Stimulated activated effector memory CD8-positive, alpha-beta T cell treated with anti-CD3 and anti-CD28 coated beads, Interleukin-12 subunit alpha, Interleukin-12 subunit beta, amount 100 ng/mL, for 72 hours (primary cell): ENCODE measurements around the gene NUDT14.

Source experiments
- ATAC-seq: fragments of 150-1000 bp; cut with Tn5 transposase; 2 replicates; pipeline ENCODE4 v1.10.0; 2021
- DNase-seq, 2 donors: peaks; one replicate each; pipeline ENCODE4 v3.0.0; 2021 to 2022; ENCODE audit warnings: low spot score in 2 of 2
- H3K27ac Mint-ChIP-seq: one replicate; pipeline ENCODE4 v1.8.0; 2022; ENCODE audit warnings: mild to moderate bottlenecking, mixed read lengths
- H3K36me3 Mint-ChIP-seq: one replicate; pipeline ENCODE4 v1.8.0; 2022; ENCODE audit warnings: mild to moderate bottlenecking, mixed read lengths
- H3K4me1 Mint-ChIP-seq: one replicate; pipeline ENCODE4 v1.8.0; 2022; ENCODE audit warnings: mixed read lengths
- H3K4me3 Mint-ChIP-seq: one replicate; pipeline ENCODE4 v1.8.0; 2022; ENCODE audit warnings: mild to moderate bottlenecking, mixed read lengths
- H3K9me3 Mint-ChIP-seq: one replicate; pipeline ENCODE4 v1.8.0; 2022; ENCODE audit warnings: mixed read lengths

Gene NUDT14

GRCh38 chr14:105195522-105196264, 14.6 kb upstream of the NUDT14 start:
- H3K4me1 Mint-ChIP-seq, result peaks cover 33% of the 10 kb centered on the region
- ATAC-seq, result no peak
- peaks cover 11% of the 10 kb centered on the region for H3K36me3 Mint-ChIP-seq
- DNase-seq, result no peak
- peak overlapping the region; percentile 20 for H3K4me3 Mint-ChIP-seq
- peak overlapping the region; percentile 52 for H3K27ac Mint-ChIP-seq
- no peaks in the 10 kb centered on the region for H3K9me3 Mint-ChIP-seq

DNA sequence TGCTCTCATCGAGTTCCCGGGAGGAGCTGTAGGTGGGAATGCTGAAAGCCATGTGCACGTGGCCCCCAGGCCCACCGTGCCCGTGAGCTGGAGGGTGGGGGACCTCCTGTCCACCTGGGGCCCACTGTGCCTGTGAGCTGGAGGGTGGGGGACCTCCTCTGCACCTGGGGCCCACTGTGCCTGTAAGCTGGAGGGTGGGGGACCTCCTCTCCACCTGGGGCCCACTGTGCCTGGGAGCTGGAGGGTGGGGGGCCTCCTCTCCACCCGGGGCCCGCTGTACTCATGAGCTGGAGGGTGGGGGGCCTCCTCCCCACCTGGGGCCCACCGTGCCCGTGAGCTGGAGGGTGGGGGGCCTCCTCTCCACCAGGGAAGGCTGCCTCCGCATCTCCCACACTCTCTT, 13.9 kb upstream of the NUDT14 start:
- DNase-seq, result no peak
- Mint-ChIP-seq H3K36me3 (peaks cover 11% of the 10 kb centered on the region), H3K4me1 (peaks cover 33% of the 10 kb centered on the region), H3K4me3 (no peak overlapping the region), H3K27ac (no peak overlapping the region), H3K9me3 (no peaks in the 10 kb centered on the region)
- ATAC-seq, result no peak

DNA sequence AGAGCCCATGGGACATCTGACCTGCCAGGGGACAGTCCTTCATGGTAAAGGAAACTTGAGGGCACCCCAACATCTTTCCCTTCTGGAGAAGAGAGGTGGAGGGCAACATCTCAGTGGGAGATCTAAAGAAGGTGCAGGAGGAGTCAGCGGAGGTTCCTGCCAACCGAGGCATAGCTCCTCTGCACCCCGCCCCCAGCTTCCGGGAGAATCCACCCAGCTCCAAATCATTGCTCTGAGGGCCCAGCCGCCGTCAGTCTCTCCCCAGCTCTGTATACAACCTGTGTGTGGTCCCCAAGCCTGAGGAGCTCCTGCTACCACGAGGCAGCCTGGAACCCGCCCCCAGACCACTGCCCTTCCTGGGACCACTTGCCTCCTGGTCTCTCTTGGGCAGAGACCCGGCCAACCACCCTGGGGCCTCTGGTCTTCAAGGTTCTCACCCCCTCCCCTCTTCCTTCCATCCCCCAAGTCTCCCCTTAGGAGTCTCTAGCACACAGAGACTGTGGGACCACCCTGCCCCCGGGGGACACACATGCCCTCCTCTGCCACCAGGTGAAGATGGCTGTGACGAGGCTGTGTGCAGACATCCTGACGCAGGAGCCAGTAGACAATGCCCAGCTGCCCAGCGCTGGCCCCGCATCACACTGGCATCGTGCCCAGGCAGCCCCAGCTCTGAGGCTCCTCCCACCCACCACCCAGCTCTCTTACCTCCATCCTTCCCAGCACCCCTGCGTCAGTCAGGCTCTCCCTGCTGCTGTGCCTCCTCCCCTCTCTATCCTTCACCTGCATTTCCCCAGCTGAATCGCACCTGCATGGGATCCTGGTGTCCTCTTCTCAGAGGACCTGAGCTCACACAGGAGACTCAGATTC, 13.0 kb upstream of the NUDT14 start:
- DNase-seq, result peak in 1 of 2 donors; percentile 49
- Mint-ChIP-seq H3K36me3 (peaks cover 4% of the 10 kb centered on the region), H3K4me1 (peaks cover 26% of the 10 kb centered on the region), H3K9me3 (no peaks in the 10 kb centered on the region), H3K4me3 (peak overlapping the region; percentile 29), H3K27ac (no peak overlapping the region)
- ATAC-seq, result peak; percentile 29

DNA sequence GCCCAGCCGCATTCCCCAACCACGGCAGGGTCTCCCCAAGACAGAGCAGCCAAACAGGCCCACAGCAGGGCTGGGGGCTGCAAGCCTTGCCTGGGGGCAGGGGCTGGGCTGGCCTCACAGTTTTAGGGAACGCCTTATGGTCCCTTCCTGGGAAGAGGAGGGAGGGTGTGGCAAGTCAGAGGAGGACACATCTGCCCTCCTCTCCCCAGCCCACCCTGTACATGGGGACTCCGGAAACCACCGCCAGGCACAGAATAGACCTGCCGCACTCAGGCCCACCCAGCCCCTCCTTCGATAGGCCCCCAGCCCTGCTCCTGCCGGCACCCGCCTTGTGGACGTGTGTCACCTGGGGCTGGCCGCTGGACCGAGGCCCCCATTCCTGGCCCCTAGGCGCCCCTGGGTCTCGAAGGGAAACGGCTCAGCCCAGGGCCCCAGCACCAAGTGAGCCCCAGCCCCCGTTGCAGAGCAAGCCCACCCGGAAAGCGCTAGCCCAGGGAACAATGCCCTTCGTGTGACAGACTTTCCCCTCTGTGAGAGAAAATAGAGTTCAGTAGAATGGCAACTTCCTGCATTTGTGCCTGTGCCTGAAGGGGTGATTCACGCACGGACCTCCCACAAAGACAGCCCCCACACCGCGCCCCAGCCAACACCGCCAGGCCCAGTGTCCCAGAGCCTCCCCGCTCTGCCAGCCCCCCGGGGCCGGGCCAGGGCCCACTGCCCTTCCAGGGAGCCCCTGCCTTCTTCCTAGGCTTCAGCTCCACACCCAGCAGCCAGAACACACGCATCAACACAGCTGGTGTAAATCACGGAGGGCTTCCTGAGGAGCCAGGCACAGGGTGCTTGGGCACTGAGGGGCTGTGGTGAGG, 12.0 kb upstream of the NUDT14 start:
- ATAC-seq (peak; percentile 69), DNase-seq (no peak)
- Mint-ChIP-seq H3K27ac (no peak overlapping the region), H3K4me1 (peaks cover 20% of the 10 kb centered on the region), H3K36me3 (no peaks in the 10 kb centered on the region), H3K4me3 (peak overlapping the region; percentile 29), H3K9me3 (no peaks in the 10 kb centered on the region)

DNA sequence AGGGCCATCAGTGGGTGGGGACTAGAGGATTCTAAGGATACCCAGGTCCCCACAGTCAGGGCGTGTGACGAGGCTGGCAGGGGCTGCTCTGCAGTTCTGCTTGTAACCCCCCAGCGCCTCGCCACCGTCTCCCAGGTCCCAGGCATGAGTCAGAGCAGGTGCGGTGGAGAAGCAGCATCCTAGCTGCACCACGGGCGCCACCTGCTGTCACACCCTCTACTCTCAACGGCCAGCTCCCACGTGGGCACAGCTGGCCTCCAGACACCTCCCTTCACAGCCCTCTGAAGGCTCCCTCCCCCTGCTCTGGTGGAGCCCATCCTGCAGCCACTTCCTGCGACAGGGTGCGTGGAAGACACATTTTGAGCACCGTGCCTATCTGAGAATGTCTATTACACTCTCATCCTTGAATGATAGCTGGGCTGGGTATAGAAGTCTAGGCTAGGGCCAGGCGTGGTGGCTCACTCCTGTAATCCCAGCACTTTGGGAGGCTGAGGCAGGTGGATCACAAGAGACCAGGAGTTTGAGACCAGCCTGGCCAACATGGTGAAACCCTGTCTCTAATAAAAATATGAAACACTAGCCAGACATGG, 6.9 kb upstream of the NUDT14 start:
- Mint-ChIP-seq H3K4me1 (no peaks in the 10 kb centered on the region), H3K4me3 (no peak overlapping the region), H3K9me3 (no peaks in the 10 kb centered on the region), H3K27ac (no peak overlapping the region), H3K36me3 (peaks cover 6% of the 10 kb centered on the region)
- DNase-seq (no peak), ATAC-seq (peak; percentile 53)

GRCh38 chr14:105187116-105187515, 6.0 kb upstream of the NUDT14 start:
- DNase-seq (no peak), ATAC-seq (no peak)
- Mint-ChIP-seq H3K27ac (no peak overlapping the region), H3K36me3 (peaks cover 6% of the 10 kb centered on the region), H3K9me3 (no peaks in the 10 kb centered on the region), H3K4me1 (no peaks in the 10 kb centered on the region), H3K4me3 (no peak overlapping the region)

DNA sequence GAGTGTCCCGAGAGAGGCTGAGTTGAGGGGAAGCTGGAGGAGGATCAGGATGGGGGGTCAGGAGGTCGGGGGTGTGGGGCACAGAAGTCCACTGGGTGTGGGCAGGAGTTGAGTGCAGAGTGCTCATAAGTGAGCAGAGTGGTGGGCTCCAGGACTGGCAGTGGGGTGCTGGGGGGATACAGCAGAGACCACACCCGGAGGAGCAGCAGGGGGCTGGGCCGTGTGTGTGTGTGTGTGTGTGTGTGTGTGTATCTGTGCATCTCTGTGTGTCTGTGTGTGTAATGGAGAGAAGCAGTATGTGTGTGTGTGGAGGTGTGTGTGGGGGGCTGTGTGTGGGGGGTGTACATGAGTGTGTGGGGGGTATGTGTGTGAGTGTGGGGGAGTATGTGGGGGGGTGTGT, 4.9 kb upstream of the NUDT14 start:
- Mint-ChIP-seq H3K4me3 (no peak overlapping the region), H3K36me3 (peaks cover 6% of the 10 kb centered on the region), H3K9me3 (no peaks in the 10 kb centered on the region), H3K4me1 (no peaks in the 10 kb centered on the region), H3K27ac (no peak overlapping the region)
- DNase-seq, result no peak
- ATAC-seq, result no peak

GRCh38 chr14:105185001-105185400, 3.9 kb upstream of the NUDT14 start:
- DNase-seq (no peak), ATAC-seq (no peak)
- H3K27ac Mint-ChIP-seq, result no peak overlapping the region
- no peaks in the 10 kb centered on the region for H3K9me3 Mint-ChIP-seq
- H3K4me1 Mint-ChIP-seq, result peaks cover 6% of the 10 kb centered on the region
- peaks cover 6% of the 10 kb centered on the region for H3K36me3 Mint-ChIP-seq
- H3K4me3 Mint-ChIP-seq, result no peak overlapping the region

DNA sequence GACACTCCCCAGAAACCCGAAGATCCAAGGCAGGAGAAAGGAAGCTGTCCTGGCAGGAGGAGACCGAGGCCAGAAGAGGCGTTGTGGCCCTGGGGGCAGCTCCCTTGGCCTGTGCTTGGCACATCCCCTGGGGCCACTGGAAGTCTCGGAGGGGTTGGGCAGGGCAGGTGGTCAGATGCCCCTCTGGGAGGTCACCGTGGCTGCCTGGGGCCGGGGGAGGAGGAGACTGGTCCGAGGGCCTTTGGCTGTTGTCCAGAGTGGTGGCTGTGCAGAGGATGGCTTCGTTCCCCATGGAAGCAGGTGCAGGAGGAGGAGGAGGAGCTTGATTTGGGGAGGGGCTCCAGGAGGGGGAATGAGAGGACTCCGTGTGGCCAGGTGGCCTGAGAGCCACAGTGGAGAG, 3.3 kb upstream of the NUDT14 start:
- no peak overlapping the region for H3K4me3 Mint-ChIP-seq
- DNase-seq, result no peak
- H3K36me3 Mint-ChIP-seq, result peaks cover 6% of the 10 kb centered on the region
- no peaks in the 10 kb centered on the region for H3K9me3 Mint-ChIP-seq
- H3K4me1 Mint-ChIP-seq, result peaks cover 9% of the 10 kb centered on the region
- H3K27ac Mint-ChIP-seq, result peak overlapping the region; percentile 75
- no peak for ATAC-seq

GRCh38 chr14:105182296-105183020, 1.3 kb upstream of the NUDT14 start:
- peak overlapping the region; percentile 25 for H3K4me3 Mint-ChIP-seq
- DNase-seq, result no peak
- H3K27ac Mint-ChIP-seq, result no peak overlapping the region
- H3K9me3 Mint-ChIP-seq, result no peaks in the 10 kb centered on the region
- peaks cover 9% of the 10 kb centered on the region for H3K4me1 Mint-ChIP-seq
- peaks cover 6% of the 10 kb centered on the region for H3K36me3 Mint-ChIP-seq
- ATAC-seq, result no peak

GRCh38 chr14:105181549-105182295, 610 bp upstream of the NUDT14 start:
- peak overlapping the region; percentile 25 for H3K4me3 Mint-ChIP-seq
- DNase-seq (no peak), ATAC-seq (no peak)
- H3K27ac Mint-ChIP-seq, result no peak overlapping the region
- H3K9me3 Mint-ChIP-seq, result no peaks in the 10 kb centered on the region
- peaks cover 11% of the 10 kb centered on the region for H3K4me1 Mint-ChIP-seq
- peaks cover 6% of the 10 kb centered on the region for H3K36me3 Mint-ChIP-seq

- H3K4me3 Mint-ChIP-seq, result no peak overlapping the region
- no peak overlapping the region for H3K27ac Mint-ChIP-seq
- DNase-seq, result no peak
- no peak for ATAC-seq
- peaks cover 30% of the 10 kb centered on the region for H3K4me1 Mint-ChIP-seq
- H3K9me3 Mint-ChIP-seq, result no peaks in the 10 kb centered on the region
- no peaks in the 10 kb centered on the region for H3K36me3 Mint-ChIP-seq
Observed at GRCh38 chr14:105179191-105179590, 1.9 kb downstream of the NUDT14 start.

DNA sequence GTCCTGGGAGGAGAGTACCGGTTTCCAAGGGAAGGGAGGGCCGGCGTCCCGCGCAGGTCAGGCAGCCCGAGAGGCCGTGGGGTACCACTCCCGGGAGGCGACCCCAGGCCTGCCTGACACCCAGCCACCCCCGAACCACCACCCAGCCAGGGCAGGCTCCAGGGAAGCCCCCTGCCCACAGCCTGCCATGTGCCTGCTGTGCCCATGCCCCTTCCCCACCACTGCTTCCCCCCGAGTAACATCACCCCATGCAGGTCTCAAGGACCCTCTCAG, 2.3 kb downstream of the NUDT14 start:
- H3K9me3 Mint-ChIP-seq, result no peaks in the 10 kb centered on the region
- H3K36me3 Mint-ChIP-seq, result no peaks in the 10 kb centered on the region
- DNase-seq (no peak), ATAC-seq (no peak)
- H3K27ac Mint-ChIP-seq, result no peak overlapping the region
- H3K4me3 Mint-ChIP-seq, result no peak overlapping the region
- peaks cover 33% of the 10 kb centered on the region for H3K4me1 Mint-ChIP-seq
